Measurements from ENCODE around the gene CDC42EP4. TPM values are rescaled to one million over a fixed set of nuclear protein-coding genes. Genes with fewer than 3 reads are reported as not detected.

Gene CDC42EP4
- total and polyA plus RNA-seq, 9 of the 15 experiments (the other 6 are each of a cell fraction or from before 2014, with no cell fraction given) = 0.65 to 20.8 (median 12.3) TPM

DNA sequence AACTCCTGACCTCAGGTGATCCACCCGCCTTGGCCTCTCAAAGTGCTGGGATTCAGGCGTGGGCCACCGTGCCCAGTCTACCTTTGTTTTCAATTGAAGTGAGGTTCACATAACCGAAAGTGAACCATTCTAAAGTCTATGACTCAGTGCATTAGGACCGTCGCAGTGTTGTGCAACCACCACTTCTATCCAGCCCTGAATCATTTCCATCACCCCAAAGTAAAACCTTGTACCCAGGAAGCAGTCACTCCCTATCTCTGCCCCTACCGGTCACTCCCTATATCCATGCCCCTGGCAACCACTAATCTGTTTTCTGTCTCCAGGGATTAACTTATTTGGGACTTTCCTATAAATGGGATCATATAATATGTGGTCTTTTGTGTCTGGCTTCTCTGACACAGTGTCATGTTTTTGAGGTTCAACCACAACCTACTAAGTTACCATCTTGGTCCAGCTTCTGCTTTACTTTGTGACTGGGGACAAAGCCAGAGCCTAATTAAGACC, 28.3 kb upstream of the CDC42EP4 start:
- ChIA-PET CTCF (ENCODE audit: low intra/inter-chr PET ratio) (no interaction called here), POLR2A (no interaction called here)
- peaks cover 16 to 68% of the 10 kb centered on the region in 2 experiments for H3K27me3 ChIP-seq (ENCODE audit: control insufficient read depth in 2 of 2, insufficient read depth in 2 of 2, low read length in 2 of 2)
- BruUV-seq (replicated peaks) = no TSS peak
- no peak overlapping the region for H3K9ac ChIP-seq (ENCODE audit: insufficient read depth in 1 of 2, low read depth in 2 of 2, low read length in 2 of 2)
- H3K9me1 ChIP-seq (ENCODE audit: control insufficient read depth, insufficient read depth, low read length) = no peaks in the 10 kb centered on the region
- WGBS (ENCODE audit: insufficient coverage, low coverage, missing lambda C conversion rate) = 5% methylated on average over 7 of the region's 7 CpGs
- FAIRE-seq = peak; percentile 48
- H2AFZ ChIP-seq (ENCODE audit: low read depth, low read length) = no peak overlapping the region
- no peak overlapping the region for H3K27ac ChIP-seq (ENCODE audit: extremely low read depth, low read depth, low read length)
- H3K36me3 ChIP-seq (ENCODE audit: control insufficient read depth, insufficient read depth, low read length) = no peaks in the 10 kb centered on the region
- in situ Hi-C loops (cut with MboI) = no loop called here
- H3K79me2 ChIP-seq (ENCODE audit: control insufficient read depth, insufficient read depth, low read length) = no peaks in the 10 kb centered on the region
- peaks cover 0 to 19% of the 10 kb centered on the region in 2 experiments; a peak in 2 of 5 replicates for H3K4me1 ChIP-seq (replicated peaks in 1 of 2; ENCODE audit: control insufficient read depth in 2 of 2, insufficient read depth in 2 of 2, low read length in 2 of 2)
- DNase-seq (ENCODE audit: extremely low read depth in 1 of 4, low spot score in 3 of 4) = no peak
- H3K4me3 ChIP-seq = no peak overlapping the region
- H3K4me2 ChIP-seq (ENCODE audit: insufficient read depth, low read length) = no peak overlapping the region
- intact Hi-C loops (cut with micrococcal nuclease) = no loop called here
- ATAC-seq = peak; percentile 43
- H4K20me1 ChIP-seq (replicated peaks; ENCODE audit: control insufficient read depth, insufficient read depth, low read length) = no peaks in the 10 kb centered on the region
- H3K9me3 ChIP-seq (replicated peaks; ENCODE audit: control insufficient read depth, insufficient read depth, low read depth, low read length) = no peaks in the 10 kb centered on the region
- TF ChIP-seq NR2C2 (CRISPR knock-in tag; IDR thresholded peaks at IDR 0.05) (no peak), NR2C2 (tag; IDR thresholded peaks at IDR 0.05) (peak; percentile 86; the same call in 1 of the 2 replicates), IFI16 (CRISPR knock-in tag; IDR thresholded peaks at IDR 0.05) (no peak), CEBPB (tag; IDR thresholded peaks at IDR 0.05) (peak; percentile 94), SRSF1 (IDR thresholded peaks at IDR 0.05; ENCODE audit: low read depth, low read length) (no peak), CEBPG (CRISPR knock-in tag; IDR thresholded peaks at IDR 0.05) (peak; percentile 79), CEBPG (tag; conservative IDR thresholded peaks at IDR 0.05 in 1 of 2, IDR thresholded peaks at IDR 0.05 in 1 of 2) (peak; percentile 89 to 93), NR2C1 (IDR thresholded peaks at IDR 0.05) (no peak), NR2C1 (tag; IDR thresholded peaks at IDR 0.05) (peak; percentile 47), GABPA (tag; conservative IDR thresholded peaks at IDR 0.05; ENCODE audit: low read depth) (peak; percentile 65), TEAD1 (CRISPR knock-in tag; IDR thresholded peaks at IDR 0.05) (no peak), XRCC4 (IDR thresholded peaks at IDR 0.05; ENCODE audit: extremely low read depth, insufficient read depth, insufficient read length) (no peak), SAP30 (IDR thresholded peaks at IDR 0.05; ENCODE audit: borderline replicate concordance, insufficient read depth, low read depth, low read length, poor library complexity, severe bottlenecking) (no peak)
- TF ChIP-seq, protein P1, sequence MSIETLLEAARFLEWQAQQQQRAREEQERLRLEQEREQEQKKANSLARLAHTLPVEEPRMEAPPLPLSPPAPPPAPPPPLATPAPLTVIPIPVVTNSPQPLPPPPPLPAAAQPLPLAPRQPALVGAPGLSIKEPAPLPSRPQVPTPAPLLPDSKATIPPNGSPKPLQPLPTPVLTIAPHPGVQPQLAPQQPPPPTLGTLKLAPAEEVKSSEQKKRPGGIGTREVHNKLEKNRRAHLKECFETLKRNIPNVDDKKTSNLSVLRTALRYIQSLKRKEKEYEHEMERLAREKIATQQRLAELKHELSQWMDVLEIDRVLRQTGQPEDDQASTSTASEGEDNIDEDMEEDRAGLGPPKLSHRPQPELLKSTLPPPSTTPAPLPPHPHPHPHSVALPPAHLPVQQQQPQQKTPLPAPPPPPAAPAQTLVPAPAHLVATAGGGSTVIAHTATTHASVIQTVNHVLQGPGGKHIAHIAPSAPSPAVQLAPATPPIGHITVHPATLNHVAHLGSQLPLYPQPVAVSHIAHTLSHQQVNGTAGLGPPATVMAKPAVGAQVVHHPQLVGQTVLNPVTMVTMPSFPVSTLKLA (conservative IDR thresholded peaks at IDR 0.05) = no peak
- TF ChIP-seq, protein P2, sequence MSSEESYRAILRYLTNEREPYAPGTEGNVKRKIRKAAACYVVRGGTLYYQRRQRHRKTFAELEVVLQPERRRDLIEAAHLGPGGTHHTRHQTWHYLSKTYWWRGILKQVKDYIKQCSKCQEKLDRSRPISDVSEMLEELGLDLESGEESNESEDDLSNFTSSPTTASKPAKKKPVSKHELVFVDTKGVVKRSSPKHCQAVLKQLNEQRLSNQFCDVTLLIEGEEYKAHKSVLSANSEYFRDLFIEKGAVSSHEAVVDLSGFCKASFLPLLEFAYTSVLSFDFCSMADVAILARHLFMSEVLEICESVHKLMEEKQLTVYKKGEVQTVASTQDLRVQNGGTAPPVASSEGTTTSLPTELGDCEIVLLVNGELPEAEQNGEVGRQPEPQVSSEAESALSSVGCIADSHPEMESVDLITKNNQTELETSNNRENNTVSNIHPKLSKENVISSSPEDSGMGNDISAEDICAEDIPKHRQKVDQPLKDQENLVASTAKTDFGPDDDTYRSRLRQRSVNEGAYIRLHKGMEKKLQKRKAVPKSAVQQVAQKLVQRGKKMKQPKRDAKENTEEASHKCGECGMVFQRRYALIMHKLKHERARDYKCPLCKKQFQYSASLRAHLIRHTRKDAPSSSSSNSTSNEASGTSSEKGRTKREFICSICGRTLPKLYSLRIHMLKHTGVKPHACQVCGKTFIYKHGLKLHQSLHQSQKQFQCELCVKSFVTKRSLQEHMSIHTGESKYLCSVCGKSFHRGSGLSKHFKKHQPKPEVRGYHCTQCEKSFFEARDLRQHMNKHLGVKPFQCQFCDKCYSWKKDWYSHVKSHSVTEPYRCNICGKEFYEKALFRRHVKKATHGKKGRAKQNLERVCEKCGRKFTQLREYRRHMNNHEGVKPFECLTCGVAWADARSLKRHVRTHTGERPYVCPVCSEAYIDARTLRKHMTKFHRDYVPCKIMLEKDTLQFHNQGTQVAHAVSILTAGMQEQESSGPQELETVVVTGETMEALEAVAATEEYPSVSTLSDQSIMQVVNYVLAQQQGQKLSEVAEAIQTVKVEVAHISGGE (CRISPR knock-in tag; IDR thresholded peaks at IDR 0.05) = peak in 1 of 3 experiments; percentile 41; a peak in 1 of 6 replicates
